Panc1 (cell line): ENCODE measurements around the gene TNPO1. TPM values are rescaled to one million over a fixed set of nuclear protein-coding genes. Genes with fewer than 3 reads are reported as not detected.

Source experiments
- ATAC-seq: fragments of 200-7000 bp; cut with Tn5 transposase; 2 replicates; pipeline ENCODE4 v1.9.1; 2020; ENCODE audit warnings: mild to moderate bottlenecking, moderate library complexity
- BruUV-seq: library from RNA; stranded (reverse); fragments of 400-500 nt; replicated peaks from 2 replicates; lab custom pipeline; 2021; lab: Mats Ljungman, UMichigan
- CTCF ChIA-PET: fragments of 300-600 bp; sonication (Branson Sonifier 250); formaldehyde crosslinking; loops from one replicate; lab custom pipeline; 2022; ENCODE audit warnings: antibody characterized with exemption; lab: Charles Lee
- POLR2A ChIA-PET: fragments of 300-600 bp; sonication (Branson Sonifier 250); formaldehyde crosslinking; loops from one replicate; lab custom pipeline; 2022; ENCODE audit warnings: antibody characterized with exemption; lab: Charles Lee
- DNase-seq: peaks from one replicate; pipeline ENCODE4 v3.0.0-alpha.2; 2010; ENCODE audit warnings: low read depth, low spot score
- H3K27ac ChIP-seq: 2 replicates; pipeline ENCODE4 v1.5.1; 2011; ENCODE audit warnings: mild to moderate bottlenecking, low read length, inconsistent platforms
- H3K27me3 ChIP-seq: fragments of 200-500 bp; sonication (Bioruptor generic); 2 replicates; pipeline ENCODE4 v1.6.0; 2014; ENCODE audit warnings: low read length, inconsistent platforms; ENCODE audit not compliant: control insufficient read depth, insufficient read depth
- H3K36me3 ChIP-seq: fragments of 200-500 bp; sonication (Bioruptor generic); 2 replicates; pipeline ENCODE4 v1.5.1; 2014; ENCODE audit warnings: inconsistent platforms, mild to moderate bottlenecking, low read length, moderate library complexity; ENCODE audit not compliant: control insufficient read depth, insufficient read depth
- H3K4me1 ChIP-seq: 2 replicates; pipeline ENCODE4 v1.5.1; 2011; ENCODE audit warnings: inconsistent platforms, mild to moderate bottlenecking, low read length, moderate library complexity; ENCODE audit not compliant: control insufficient read depth, insufficient read depth
- H3K4me3 ChIP-seq, 2 experiments: 2 replicates each; pipeline ENCODE4 v1.5.1; 2011 to 2012; ENCODE audit warnings: low read depth in 2 of 2, low read length in 2 of 2, mild to moderate bottlenecking in 2 of 2, inconsistent platforms in 1 of 2, moderate library complexity in 1 of 2
- H3K9me3 ChIP-seq: fragments of 200-500 bp; sonication (Bioruptor generic); 2 replicates; pipeline ENCODE4 v1.5.1; 2014; ENCODE audit warnings: low read depth, mild to moderate bottlenecking, inconsistent platforms, low read length, moderate library complexity; ENCODE audit not compliant: control insufficient read depth, insufficient read depth
- POLR2AphosphoS5 ChIP-seq: IDR thresholded peaks from 2 replicates; pipeline ENCODE4 v1.6.1; 2012; ENCODE audit warnings: mild to moderate bottlenecking, low read depth, low read length, moderate library complexity
- REST ChIP-seq, 2 experiments: IDR thresholded peaks; 2 replicates each; pipeline ENCODE4 v1.6.1; 2011 to 2012; ENCODE audit warnings: low read depth in 2 of 2, control low read depth in 1 of 2, low read length in 1 of 2, mild to moderate bottlenecking in 1 of 2, moderate library complexity in 1 of 2; ENCODE audit not compliant: insufficient read depth in 1 of 2
- SIN3A ChIP-seq: IDR thresholded peaks from 2 replicates; pipeline ENCODE4 v1.6.1; 2012; ENCODE audit warnings: low read depth, mild to moderate bottlenecking, low read length, moderate library complexity, borderline replicate concordance; ENCODE audit not compliant: insufficient read depth
- TCF7L2 ChIP-seq: IDR thresholded peaks from 2 replicates; pipeline ENCODE4 v1.6.1; 2011; ENCODE audit warnings: mild to moderate bottlenecking, low read depth, low read length, inconsistent platforms
- in situ Hi-C: cut with HindIII; loops from 2 replicates; pipeline ENCODE4 v1.10.0; 2016; ENCODE audit warnings: low sequenced_read_pairs, low pct_unique_long_range_greater_than_20kb
- intact Hi-C: fragments of 100-400 bp; cut with micrococcal nuclease; formaldehyde crosslinking; loops from one replicate; pipeline ENCODE4 v1.10.0; 2022; ENCODE audit not compliant: unreplicated experiment
- total RNA-seq: library from RNA; stranded (reverse); gene quantifications from one replicate; pipeline ENCODE4 v1.2.1, GENCODE V29; 2021; ENCODE audit not compliant: unreplicated experiment
- TF ChIP-seq, protein P1 (sequence below): fragments of 450-650 bp; IDR thresholded peaks from 2 replicates; pipeline ENCODE4 v1.5.1; 2017; ENCODE audit warnings: mild to moderate bottlenecking

Gene TNPO1
- total RNA-seq, 1 experiment from 2014 or later, result 169 TPM

DNA sequence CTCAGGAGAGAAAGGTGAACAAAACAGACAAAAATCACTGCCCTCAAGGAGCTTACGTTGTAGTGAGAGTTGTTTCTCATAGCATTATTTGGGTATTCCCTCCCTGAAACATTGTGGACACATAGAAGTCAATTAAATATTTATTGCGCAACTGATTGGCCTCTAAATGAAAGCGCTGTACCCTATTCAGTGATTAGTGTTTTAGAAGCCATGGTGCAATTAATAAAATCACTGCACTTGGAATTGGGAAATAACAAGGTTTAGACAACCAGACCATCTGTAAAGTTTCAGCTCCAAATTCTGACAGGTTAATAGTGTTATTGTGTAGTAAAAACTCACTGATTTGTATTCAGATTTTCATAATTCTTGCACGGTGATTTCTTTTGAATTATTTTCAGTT is 35.9 kb downstream of the TNPO1 start:
- BruUV-seq, result no TSS peak
- ATAC-seq, result no peak
- Histone ChIP-seq H3K27ac (0 out of 2 replicates have a peak overlapping the region, but pooled peaks have one; percentile 9), H3K27me3 (no peaks in the 10 kb centered on the region), H3K36me3 (peaks cover 62% of the 10 kb centered on the region), H3K9me3 (no peaks in the 10 kb centered on the region), H3K4me1 (peaks cover 26% of the 10 kb centered on the region), H3K4me3 (no peak overlapping the region)
- ChIA-PET POLR2A (no interaction called here), CTCF (no interaction called here)
- intact Hi-C loops, result no loop called here
- DNase-seq, result no peak
- TF ChIP-seq, protein P1, sequence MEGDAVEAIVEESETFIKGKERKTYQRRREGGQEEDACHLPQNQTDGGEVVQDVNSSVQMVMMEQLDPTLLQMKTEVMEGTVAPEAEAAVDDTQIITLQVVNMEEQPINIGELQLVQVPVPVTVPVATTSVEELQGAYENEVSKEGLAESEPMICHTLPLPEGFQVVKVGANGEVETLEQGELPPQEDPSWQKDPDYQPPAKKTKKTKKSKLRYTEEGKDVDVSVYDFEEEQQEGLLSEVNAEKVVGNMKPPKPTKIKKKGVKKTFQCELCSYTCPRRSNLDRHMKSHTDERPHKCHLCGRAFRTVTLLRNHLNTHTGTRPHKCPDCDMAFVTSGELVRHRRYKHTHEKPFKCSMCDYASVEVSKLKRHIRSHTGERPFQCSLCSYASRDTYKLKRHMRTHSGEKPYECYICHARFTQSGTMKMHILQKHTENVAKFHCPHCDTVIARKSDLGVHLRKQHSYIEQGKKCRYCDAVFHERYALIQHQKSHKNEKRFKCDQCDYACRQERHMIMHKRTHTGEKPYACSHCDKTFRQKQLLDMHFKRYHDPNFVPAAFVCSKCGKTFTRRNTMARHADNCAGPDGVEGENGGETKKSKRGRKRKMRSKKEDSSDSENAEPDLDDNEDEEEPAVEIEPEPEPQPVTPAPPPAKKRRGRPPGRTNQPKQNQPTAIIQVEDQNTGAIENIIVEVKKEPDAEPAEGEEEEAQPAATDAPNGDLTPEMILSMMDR, result no peak
- TF ChIP-seq POLR2AphosphoS5 (no peak), REST (IDR thresholded peaks at IDR 0.05; ENCODE audit: insufficient read depth in 1 of 2, low read depth in 2 of 2, low read length in 1 of 2) (no peak), TCF7L2 (no peak), SIN3A (no peak)
- in situ Hi-C loops, result no loop called here

DNA sequence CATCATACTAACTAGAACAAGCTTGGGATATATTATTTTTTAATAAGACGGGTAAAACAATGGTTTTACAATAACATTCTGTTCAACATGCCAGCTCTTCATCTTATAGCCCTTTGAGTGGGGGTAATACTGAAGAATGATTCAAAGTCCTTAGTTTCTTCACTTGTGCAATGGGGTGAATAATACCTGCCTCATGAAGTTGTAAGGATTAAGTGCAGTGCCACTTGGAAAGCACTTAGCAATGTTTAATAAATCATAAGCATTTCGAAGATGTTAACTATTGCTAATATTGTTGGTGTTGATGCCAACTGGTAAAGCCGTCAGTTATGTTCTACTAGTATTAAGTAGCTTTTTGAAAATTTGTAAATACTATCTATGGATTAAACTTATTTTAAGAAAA is 38.0 kb downstream of the TNPO1 start:
- ChIA-PET CTCF (no interaction called here), POLR2A (no interaction called here)
- TF ChIP-seq, protein P1, result no peak
- TF ChIP-seq REST (IDR thresholded peaks at IDR 0.05; ENCODE audit: insufficient read depth in 1 of 2, low read depth in 2 of 2, low read length in 1 of 2) (no peak), POLR2AphosphoS5 (no peak)
- in situ Hi-C loops, result no loop called here
- Histone ChIP-seq H3K4me1 (peaks cover 22% of the 10 kb centered on the region), H3K27me3 (no peaks in the 10 kb centered on the region), H3K36me3 (peaks cover 74% of the 10 kb centered on the region), H3K27ac (no peak overlapping the region), H3K4me3 (no peak overlapping the region), H3K9me3 (no peaks in the 10 kb centered on the region)
- DNase-seq, result no peak
- BruUV-seq, result no TSS peak
- ATAC-seq, result no peak
- intact Hi-C loops, result no loop called here
